Measurements from ENCODE around the gene CNIH2.

GRCh38 chr11:66317322-66317722 lies 39.3 kb downstream of the CNIH2 start:
- no peak for TF ChIP-seq CTCF (CRISPR knock-in tag; IDR thresholded peaks at IDR 0.05)
- no peak for TF ChIP-seq FOXM1 (CRISPR knock-in tag; IDR thresholded peaks at IDR 0.05)
- TF ChIP-seq E2F5 (CRISPR knock-in tag; conservative IDR thresholded peaks at IDR 0.05): no peak
- no peak for TF ChIP-seq GATAD1 (CRISPR knock-in tag; IDR thresholded peaks at IDR 0.05)
- no peak for TF ChIP-seq POLR2A (IDR thresholded peaks at IDR 0.05; ENCODE audit: insufficient read depth in 1 of 2, low read depth in 2 of 2, low read length in 2 of 2)
- no peak for TF ChIP-seq GABPA (IDR thresholded peaks at IDR 0.05; ENCODE audit: low read depth, low read length)
- no peak for TF ChIP-seq GABPA (CRISPR knock-in tag; IDR thresholded peaks at IDR 0.05; ENCODE audit: low read depth)
- no peak for TF ChIP-seq ZBTB40 (IDR thresholded peaks at IDR 0.05)
- no peak for TF ChIP-seq ZBTB40 (CRISPR knock-in tag; IDR thresholded peaks at IDR 0.05)
- TF ChIP-seq JUNB (CRISPR knock-in tag; IDR thresholded peaks at IDR 0.05; ENCODE audit: borderline replicate concordance): no peak
- no peak for TF ChIP-seq HMGXB4 (CRISPR knock-in tag; IDR thresholded peaks at IDR 0.05; ENCODE audit: borderline replicate concordance in 1 of 2, low read depth in 1 of 2)
- no peak for TF ChIP-seq ZGPAT (CRISPR knock-in tag; IDR thresholded peaks at IDR 0.05)
- no peak for TF ChIP-seq ZNF207 (IDR thresholded peaks at IDR 0.05; ENCODE audit: borderline replicate concordance)
- TF ChIP-seq ZFX (CRISPR knock-in tag; IDR thresholded peaks at IDR 0.05; ENCODE audit: low read depth): no peak
- TF ChIP-seq SMAD3 (CRISPR knock-in tag; IDR thresholded peaks at IDR 0.05): no peak

All from HepG2 (cell line).